H9 (cell line): ENCODE results near the gene GRB14. TPM values are rescaled to one million over a fixed set of nuclear protein-coding genes. Genes with fewer than 3 reads are reported as not detected.
A peak's percentile ranks its signal among the peaks of the same experiment; 100 is the strongest.

Source experiments
- DNase-seq: peaks from one replicate; pipeline ENCODE4 v3.0.0-alpha.2; 2017
- H2AFZ ChIP-seq: one replicate; pipeline ENCODE4 v1.6.1; 2013; ENCODE audit warnings: mild to moderate bottlenecking, low read length, control low read depth, moderate library complexity
- H2AK5ac ChIP-seq: 2 replicates; pipeline ENCODE4 v1.6.1; 2013; ENCODE audit warnings: low read length, control low read depth, mixed read lengths; ENCODE audit not compliant: insufficient read length
- H2BK120ac ChIP-seq: one replicate; pipeline ENCODE4 v1.6.1; 2013; ENCODE audit warnings: low read depth, mild to moderate bottlenecking, low read length, control low read depth, inconsistent platforms; ENCODE audit not compliant: poor library complexity, severe bottlenecking
- H2BK12ac ChIP-seq: 2 replicates; pipeline ENCODE4 v1.6.1; 2013; ENCODE audit warnings: low read length, control low read depth, mixed read lengths, low read depth; ENCODE audit not compliant: insufficient read length
- H2BK15ac ChIP-seq: 2 replicates; pipeline ENCODE4 v1.6.1; 2013; ENCODE audit warnings: low read depth, low read length, control low read depth
- H2BK20ac ChIP-seq: one replicate; pipeline ENCODE4 v1.6.1; 2013; ENCODE audit warnings: low read depth, mild to moderate bottlenecking, low read length, control low read depth, inconsistent platforms; ENCODE audit not compliant: poor library complexity, severe bottlenecking
- H2BK5ac ChIP-seq: 2 replicates; pipeline ENCODE4 v1.6.1; 2013; ENCODE audit warnings: low read length, control low read depth, mixed read lengths; ENCODE audit not compliant: insufficient read length
- H3K14ac ChIP-seq: 2 replicates; pipeline ENCODE4 v1.6.1; 2013; ENCODE audit warnings: low read length, control low read depth; ENCODE audit not compliant: insufficient read depth
- H3K18ac ChIP-seq: 2 replicates; pipeline ENCODE4 v1.6.1; 2013; ENCODE audit warnings: low read depth, mild to moderate bottlenecking, mixed read lengths, low read length, control low read depth; ENCODE audit not compliant: insufficient read length
- H3K23ac ChIP-seq: 2 replicates; pipeline ENCODE4 v1.6.1; 2013; ENCODE audit warnings: low read length, control low read depth, mixed read lengths, low read depth; ENCODE audit not compliant: insufficient read length
- H3K23me2 ChIP-seq: 2 replicates; pipeline ENCODE4 v1.6.1; 2013; ENCODE audit warnings: low read depth, mild to moderate bottlenecking, mixed read lengths, low read length, control low read depth; ENCODE audit not compliant: insufficient read length, poor library complexity, severe bottlenecking
- H3K27ac ChIP-seq: 2 replicates; pipeline ENCODE4 v1.5.1; 2013; ENCODE audit warnings: low read length, control low read depth, mixed read lengths, low read depth; ENCODE audit not compliant: insufficient read length
- H3K27me3 ChIP-seq: 2 replicates; pipeline ENCODE4 v1.6.1; 2013; ENCODE audit warnings: low read length, control low read depth, inconsistent platforms; ENCODE audit not compliant: insufficient read depth
- H3K4ac ChIP-seq: 2 replicates; pipeline ENCODE4 v1.6.1; 2013; ENCODE audit warnings: low read depth, mild to moderate bottlenecking, control low read depth, inconsistent platforms, low read length, moderate library complexity
- H3K4me1 ChIP-seq: 2 replicates; pipeline ENCODE4 v1.6.1; 2013; ENCODE audit warnings: low read length, control low read depth, inconsistent platforms; ENCODE audit not compliant: insufficient read depth
- H3K4me2 ChIP-seq: 2 replicates; pipeline ENCODE4 v1.6.1; 2013; ENCODE audit warnings: low read length, control low read depth, mixed read lengths; ENCODE audit not compliant: insufficient read length, insufficient read depth
- H3K56ac ChIP-seq: 2 replicates; pipeline ENCODE4 v1.6.1; 2013; ENCODE audit warnings: low read depth, mild to moderate bottlenecking, mixed read lengths, low read length, control low read depth; ENCODE audit not compliant: insufficient read length
- H3K79me1 ChIP-seq: 2 replicates; pipeline ENCODE4 v1.6.1; 2013; ENCODE audit warnings: low read depth, mild to moderate bottlenecking, moderate library complexity, low read length, control low read depth, inconsistent platforms; ENCODE audit not compliant: insufficient read depth, poor library complexity, severe bottlenecking
- H3K79me2 ChIP-seq: 2 replicates; pipeline ENCODE4 v1.6.1; 2013; ENCODE audit warnings: low read length, control low read depth, inconsistent platforms; ENCODE audit not compliant: insufficient read depth
- H3K9ac ChIP-seq: 2 replicates; pipeline ENCODE4 v1.6.1; 2013; ENCODE audit warnings: low read length, control low read depth, mixed read lengths; ENCODE audit not compliant: insufficient read length; ENCODE audit errors: extremely low read depth
- H3K9me3 ChIP-seq: one replicate; pipeline ENCODE4 v1.6.1; 2013; ENCODE audit warnings: low read depth, low read length, inconsistent platforms; ENCODE audit not compliant: control insufficient read depth
- H3T11ph ChIP-seq: one replicate; pipeline ENCODE4 v1.6.1; 2013; ENCODE audit warnings: mild to moderate bottlenecking, low read length, control low read depth, inconsistent platforms
- H4K20me1 ChIP-seq: one replicate; pipeline ENCODE4 v1.6.1; 2013; ENCODE audit not compliant: control insufficient read depth, insufficient read length, insufficient read depth
- H4K5ac ChIP-seq: 2 replicates; pipeline ENCODE4 v1.6.1; 2013; ENCODE audit warnings: low read depth, mild to moderate bottlenecking, mixed read lengths, low read length, control low read depth; ENCODE audit not compliant: insufficient read length
- H4K8ac ChIP-seq: replicated peaks from 2 replicates; pipeline ENCODE4 v1.6.1; 2013; ENCODE audit warnings: low read length, control low read depth, mixed read lengths, low read depth; ENCODE audit not compliant: insufficient read length
- H4K91ac ChIP-seq: 2 replicates; pipeline ENCODE4 v1.6.1; 2013; ENCODE audit warnings: low read depth, mild to moderate bottlenecking, moderate library complexity, mixed read lengths, low read length, control low read depth; ENCODE audit not compliant: insufficient read length
- H3K27ac Mint-ChIP-seq, 3 experiments: 2 replicates in 2 of 3; 3 replicates in 1 of 3; pipeline ENCODE4 v1.8.0; 2020 to 2021; ENCODE audit warnings: mixed read lengths in 3 of 3, mild to moderate bottlenecking in 1 of 3, moderate library complexity in 1 of 3
- H3K27me3 Mint-ChIP-seq: 2 replicates; pipeline ENCODE4 v1.8.0; 2021; ENCODE audit warnings: low read depth, mild to moderate bottlenecking, moderate library complexity, mixed read lengths
- H3K36me3 Mint-ChIP-seq, 3 experiments: 2 replicates in 2 of 3; 3 replicates in 1 of 3; pipeline ENCODE4 v1.8.0; 2020 to 2021; ENCODE audit warnings: low read depth in 3 of 3, mixed read lengths in 3 of 3; ENCODE audit not compliant: insufficient read depth in 1 of 3
- H3K4me1 Mint-ChIP-seq, 2 experiments: 2 replicates each; pipeline ENCODE4 v1.8.0; 2020; ENCODE audit warnings: mixed read lengths in 2 of 2
- H3K4me3 Mint-ChIP-seq, 2 experiments: 2 replicates in 1 of 2; 3 replicates in 1 of 2; pipeline ENCODE4 v1.8.0; 2020 to 2021; ENCODE audit warnings: mild to moderate bottlenecking in 2 of 2, mixed read lengths in 2 of 2, moderate library complexity in 1 of 2
- H3K9me3 Mint-ChIP-seq, 2 experiments: 2 replicates in 1 of 2; 3 replicates in 1 of 2; pipeline ENCODE4 v1.8.0; 2020; ENCODE audit warnings: mild to moderate bottlenecking in 2 of 2, mixed read lengths in 2 of 2, moderate library complexity in 1 of 2
- CTCF ChIP-seq: fragments of 200-600 bp; sonication (generic); conservative IDR thresholded peaks from 3 replicates; pipeline ENCODE4 v1.8.0; 2021; ENCODE audit warnings: antibody characterized with exemption, mild to moderate bottlenecking
- WGBS: extraction: QIAGEN DNeasy Blood & Tissue Kit; methylation state at CpG from one replicate; pipeline ENCODE4 v1.1.7; 2013; ENCODE audit warnings: missing lambda C conversion rate, low lambda C conversion rate, mixed read lengths; ENCODE audit not compliant: insufficient read length; ENCODE audit errors: extremely low coverage; 5-methylcytosine and 5-hydroxymethylcytosine counted together
- total RNA-seq: library from RNA; stranded (reverse); gene quantifications from 2 replicates; pipeline ENCODE4 v1.2.1, GENCODE V29; 2021

Gene GRB14
- total RNA-seq, 1 experiment from 2014 or later, result 7.6 TPM

DNA sequence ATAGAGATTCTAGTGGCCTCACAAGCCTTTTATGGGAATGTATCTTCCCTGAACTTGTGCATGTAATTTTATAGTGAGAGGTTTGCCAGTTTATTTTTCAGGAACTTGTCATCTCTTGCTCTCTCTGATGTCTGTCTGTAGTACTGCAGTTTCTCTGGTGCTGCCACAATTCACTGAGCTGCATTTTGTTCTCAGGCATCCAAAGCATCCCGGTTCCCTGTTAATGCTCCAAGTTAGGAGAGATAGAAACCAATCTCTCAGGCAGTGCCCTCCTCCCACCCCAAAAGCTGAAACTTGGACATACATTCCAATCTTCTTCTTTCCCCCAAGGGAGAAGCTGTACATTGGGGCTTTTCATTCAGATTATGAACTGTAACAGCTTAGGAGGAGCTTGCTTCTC lies 30.1 kb upstream of the GRB14 start:
- Histone ChIP-seq H3K79me2 (no peaks in the 10 kb centered on the region), H2BK120ac (no peak overlapping the region), H3K4ac (no peak overlapping the region), H3K4me2 (no peak overlapping the region), H4K91ac (no peak overlapping the region), H3K23me2 (no peaks in the 10 kb centered on the region), H2AFZ (no peak overlapping the region), H3K27ac (no peak overlapping the region), H3K9ac (no peak overlapping the region), H2BK15ac (no peak overlapping the region), H2AK5ac (no peak overlapping the region), H3K27me3 (no peaks in the 10 kb centered on the region), H4K8ac (no peak overlapping the region), H3K23ac (no peak overlapping the region), H3K18ac (no peak overlapping the region), H3K56ac (no peak overlapping the region), H2BK12ac (no peak overlapping the region), H3K79me1 (no peaks in the 10 kb centered on the region), H4K20me1 (no peaks in the 10 kb centered on the region), H2BK5ac (no peak overlapping the region), H3K14ac (no peak overlapping the region), H2BK20ac (no peak overlapping the region), H3K9me3 (no peaks in the 10 kb centered on the region), H3K4me1 (peaks cover 4% of the 10 kb centered on the region; the same call in 1 of the 2 replicates), H3T11ph (no peak overlapping the region), H4K5ac (no peak overlapping the region)
- peak; percentile 33 for DNase-seq
- WGBS, result no CpG with 5 or more reads among the region's 1 CpG
- no peak overlapping the region for H3K4me3 Mint-ChIP-seq
- H3K27me3 Mint-ChIP-seq, result peaks cover 64% of the 10 kb centered on the region
- peaks cover 22 to 25% of the 10 kb centered on the region in 2 experiments for H3K4me1 Mint-ChIP-seq
- H3K9me3 Mint-ChIP-seq, result peaks cover 24 to 34% of the 10 kb centered on the region in 2 experiments
- H3K27ac Mint-ChIP-seq, result no peak overlapping the region
- no peak; the same call in 2 of the 3 replicates for TF ChIP-seq CTCF
- peaks cover 10 to 35% (median 14%) of the 10 kb centered on the region in 3 experiments for H3K36me3 Mint-ChIP-seq
